HG03342 (cell line): ENCODE results near the gene VAMP3.

Experiments
- ATAC-seq: cut with Tn5 transposase; IDR thresholded peaks from one replicate; pipeline ENCODE4 v1.9.1; 2021; ENCODE audit warnings: mild to moderate bottlenecking, moderate library complexity; ENCODE audit not compliant: unreplicated experiment

The VAMP3 gene, protein sequence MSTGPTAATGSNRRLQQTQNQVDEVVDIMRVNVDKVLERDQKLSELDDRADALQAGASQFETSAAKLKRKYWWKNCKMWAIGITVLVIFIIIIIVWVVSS

DNA sequence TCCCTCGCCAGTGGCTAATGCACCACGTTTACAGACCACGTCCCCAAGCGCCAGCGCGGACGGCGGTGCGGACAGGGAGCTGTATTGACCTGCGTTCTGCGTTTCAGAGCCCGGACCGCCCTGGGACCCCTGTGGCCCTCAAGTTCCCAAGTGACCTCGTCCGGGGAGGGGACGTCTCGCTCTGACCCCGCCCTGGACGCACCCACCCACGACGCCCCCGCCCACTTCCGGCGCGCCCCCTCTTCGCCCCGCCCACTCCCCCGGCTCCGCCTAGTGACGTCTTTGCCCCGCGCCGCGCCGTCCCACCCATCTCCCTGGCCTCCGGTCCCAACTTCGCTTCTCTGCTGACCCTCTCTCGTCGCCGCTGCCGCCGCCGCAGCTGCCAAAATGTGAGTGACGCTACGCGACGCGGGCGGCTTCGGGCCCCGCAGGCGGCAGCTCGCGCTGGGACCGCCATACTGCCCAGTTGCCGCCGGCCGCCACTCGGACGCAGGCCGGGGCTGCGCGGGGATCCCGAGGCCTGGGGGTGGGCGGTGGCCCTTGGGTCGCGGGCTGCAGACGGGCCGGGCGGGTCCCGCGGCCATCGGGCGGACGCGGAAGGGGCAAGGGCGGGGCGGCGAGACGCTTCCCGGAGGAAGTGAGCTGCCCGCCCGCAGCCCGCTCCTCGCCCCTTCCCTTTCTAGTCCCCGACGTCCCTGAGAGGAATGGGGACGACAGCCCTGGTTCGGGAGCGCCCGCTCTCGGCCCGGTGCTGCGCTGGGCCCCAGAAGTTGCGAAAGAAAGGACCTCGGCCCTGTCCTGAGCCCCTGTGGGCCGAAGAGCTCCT lies at the start of gene VAMP3:
VAMP3 (plus strand) TSS at position 300 of the 826 bp plus-strand sequence; CDS start at position 388, 88 bp downstream.
- peak; percentile 85 for ATAC-seq

DNA sequence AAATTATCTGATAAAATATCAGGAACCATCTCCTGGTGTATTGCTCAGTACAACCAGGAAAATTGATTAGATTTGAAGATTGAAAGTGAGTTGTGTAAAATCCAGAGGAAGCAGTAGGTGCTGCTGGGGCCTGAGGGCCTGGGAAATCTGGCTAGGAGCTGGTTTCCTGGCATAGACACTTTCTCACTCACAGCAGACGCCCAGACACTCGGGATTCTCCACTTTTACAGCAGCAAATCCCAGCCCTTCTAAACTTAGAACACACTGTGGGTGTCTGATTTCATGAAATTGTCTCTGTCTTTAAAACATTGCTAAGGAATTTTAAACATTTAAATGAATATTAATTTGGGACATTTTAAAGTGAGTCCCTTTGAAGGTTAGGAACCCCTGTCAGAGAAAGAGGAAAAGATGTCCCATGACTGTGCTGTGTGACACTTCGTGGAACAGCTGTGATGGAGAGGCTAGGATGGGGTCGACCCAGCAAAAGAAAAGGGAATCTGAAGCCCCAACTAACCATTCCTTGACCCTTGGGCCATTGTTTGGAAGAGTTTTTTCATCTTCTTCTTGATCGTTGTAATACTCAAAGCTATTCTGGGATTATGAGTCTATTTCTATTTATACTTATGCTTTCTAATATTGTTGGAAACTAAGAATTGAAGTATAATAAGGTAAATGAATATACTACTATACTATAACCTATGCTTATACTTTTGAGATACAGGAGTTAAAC lies 49.0 kb upstream of the VAMP3 start:
- no peak for ATAC-seq

DNA sequence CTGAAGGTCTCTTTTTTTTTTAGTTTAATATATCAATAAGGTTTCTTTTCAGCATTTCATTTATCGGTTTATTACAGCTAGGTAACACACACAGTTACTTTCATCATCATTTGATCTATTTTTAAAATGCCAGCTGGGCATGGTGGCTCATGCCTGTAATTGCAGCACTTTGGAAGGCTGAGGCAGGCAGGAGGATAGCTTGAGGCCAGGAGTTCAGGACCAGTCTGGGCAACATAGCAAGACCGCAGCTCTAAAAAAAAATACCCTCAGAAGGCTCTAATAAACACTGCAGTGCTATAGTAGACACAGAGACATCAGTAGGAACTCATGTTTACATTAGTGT lies 48.5 kb upstream of the VAMP3 start:
- ATAC-seq, result no peak

DNA sequence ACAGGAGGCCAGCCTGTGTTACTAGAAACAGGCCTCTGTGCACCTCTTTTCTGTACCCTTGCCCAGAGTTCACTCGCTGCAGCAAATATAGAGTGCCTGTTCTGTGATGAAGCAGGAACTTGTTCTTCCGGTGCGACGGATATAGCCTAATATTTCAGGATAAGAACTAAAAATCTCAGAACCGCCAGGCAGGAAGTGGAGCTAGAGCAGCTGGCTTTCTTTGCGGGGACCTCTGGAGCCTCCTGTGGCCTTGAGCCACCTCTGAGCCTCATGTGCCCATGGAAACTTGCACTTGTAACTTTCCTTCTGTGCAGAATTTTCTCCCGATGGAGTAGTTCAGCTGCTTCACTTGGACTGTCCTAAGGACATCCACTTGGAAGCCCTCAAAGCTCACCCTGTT lies 44.5 kb upstream of the VAMP3 start:
- no peak for ATAC-seq

DNA sequence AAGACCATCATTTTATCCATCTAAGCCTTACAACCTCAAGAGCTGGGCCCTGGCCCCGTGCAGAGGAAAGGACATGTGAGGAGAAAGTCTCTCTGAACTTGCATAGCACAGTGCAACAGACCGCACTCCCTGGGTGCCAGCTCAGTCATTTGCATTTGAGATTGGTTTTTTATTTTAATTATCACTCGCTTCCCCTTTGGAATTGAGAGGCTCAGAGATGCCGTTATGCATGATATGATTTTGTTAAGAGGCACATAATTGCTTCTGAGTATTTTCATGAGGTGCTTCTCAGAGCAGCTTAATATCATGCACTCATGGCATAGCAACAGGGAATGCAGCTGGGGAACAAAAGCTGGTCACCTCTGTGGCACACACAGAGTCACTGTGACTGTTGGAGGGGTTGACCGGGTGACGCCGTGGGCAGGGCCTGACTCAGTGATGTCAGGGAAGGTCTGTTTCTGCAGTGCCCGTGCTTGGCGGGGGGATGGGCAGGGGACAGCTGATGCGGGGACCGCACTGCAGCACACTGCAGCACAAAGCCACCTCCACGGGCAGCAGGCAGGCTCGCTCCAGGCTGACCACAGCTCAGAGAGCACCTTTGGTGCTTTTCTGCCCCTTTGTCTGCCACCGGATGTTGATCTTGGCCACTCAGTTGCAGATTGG lies 43.2 kb upstream of the VAMP3 start:
- ATAC-seq, result no peak

DNA sequence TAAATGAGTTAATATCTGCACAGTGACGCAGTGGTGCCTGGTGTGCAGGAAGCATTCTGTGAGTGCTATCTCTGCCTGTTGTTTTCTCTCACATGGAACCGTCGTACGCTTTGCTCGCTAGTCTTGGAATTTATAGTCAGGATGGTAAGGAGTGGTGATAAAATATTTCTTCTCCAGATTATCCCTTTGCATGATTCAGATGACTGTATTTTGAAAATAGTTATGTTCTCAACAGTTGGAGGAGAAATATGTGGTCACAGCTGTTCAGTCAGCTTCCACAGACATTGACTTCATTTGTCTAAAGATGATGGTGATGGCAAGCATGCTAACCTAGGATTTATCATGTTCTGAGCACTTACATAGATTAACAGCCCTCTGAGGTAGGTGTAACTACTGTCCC lies 41.3 kb upstream of the VAMP3 start:
- no peak for ATAC-seq

DNA sequence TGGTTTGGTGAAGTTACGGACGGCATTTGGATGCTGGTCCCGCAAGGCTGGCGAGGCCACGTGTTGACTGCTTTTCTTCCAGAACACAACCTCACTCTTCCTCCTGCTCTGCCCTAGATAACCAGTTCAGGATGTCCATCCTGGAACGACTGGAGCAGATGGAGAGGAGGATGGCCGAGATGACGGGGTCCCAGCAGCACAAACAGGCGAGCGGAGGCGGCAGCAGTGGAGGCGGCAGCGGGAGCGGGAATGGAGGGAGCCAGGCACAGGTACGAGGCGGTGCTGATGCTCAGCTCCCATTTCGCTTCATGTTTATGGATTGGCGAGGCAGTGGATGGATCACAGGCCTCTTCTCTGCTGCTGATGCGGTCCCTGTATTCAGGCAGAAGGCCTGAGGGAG lies 38.8 kb upstream of the VAMP3 start:
- no peak for ATAC-seq

DNA sequence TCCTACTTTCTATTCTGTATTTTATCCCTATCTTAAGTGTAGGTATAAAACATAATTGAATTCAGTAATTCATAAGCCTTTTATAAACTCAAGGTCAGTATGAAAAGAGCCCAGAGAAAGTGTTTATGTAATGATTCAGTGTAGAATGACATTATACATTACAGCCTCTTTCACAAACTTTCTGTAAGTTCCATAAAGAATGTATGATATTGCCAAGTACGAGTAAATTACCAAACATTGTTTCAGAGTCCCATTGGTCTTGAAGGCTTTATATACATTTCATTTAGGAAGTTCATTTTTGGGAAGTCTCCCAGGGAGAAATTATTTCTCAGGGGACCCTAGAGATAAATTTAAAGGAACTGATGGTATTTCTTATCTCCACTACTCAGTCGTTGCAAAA lies 37.8 kb upstream of the VAMP3 start:
- no peak for ATAC-seq

DNA sequence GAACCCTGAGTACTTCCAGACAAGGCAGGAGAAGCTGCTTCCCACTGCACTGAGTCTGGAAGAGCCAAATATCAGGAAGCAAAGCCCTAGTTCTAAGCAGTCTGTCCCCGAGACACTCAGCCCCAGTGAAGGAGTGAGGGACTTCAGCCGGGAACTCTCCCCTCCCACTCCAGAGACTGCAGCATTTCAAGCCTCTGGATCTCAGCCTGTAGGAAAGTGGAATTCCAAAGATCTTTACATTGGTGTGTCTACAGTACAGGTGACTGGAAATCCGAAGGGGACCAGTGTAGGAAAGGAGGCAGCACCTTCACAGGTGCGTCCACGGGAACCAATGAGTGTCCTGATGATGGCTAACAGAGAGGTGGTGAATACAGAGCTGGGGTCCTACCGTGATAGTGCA lies 33.1 kb upstream of the VAMP3 start:
- ATAC-seq, result no peak

DNA sequence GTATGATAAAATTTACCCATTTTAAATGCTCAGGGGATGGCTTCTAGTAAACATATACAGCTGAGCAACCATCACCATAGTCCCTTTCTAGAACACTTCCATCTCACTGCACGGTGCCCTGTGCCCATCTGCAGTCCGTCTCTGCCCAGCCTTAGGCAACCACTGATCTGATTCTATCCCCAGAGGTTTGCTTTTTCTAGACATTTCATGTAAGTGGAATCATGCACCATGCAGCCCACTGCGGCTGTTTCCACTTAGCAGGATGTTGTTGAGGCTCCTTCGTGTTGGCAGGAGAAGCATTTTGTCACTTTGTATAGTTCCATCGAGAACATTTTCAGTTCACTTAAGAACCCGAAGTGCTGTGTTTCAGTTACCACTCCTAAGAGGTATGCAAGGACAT lies 27.8 kb upstream of the VAMP3 start:
- ATAC-seq, result no peak

DNA sequence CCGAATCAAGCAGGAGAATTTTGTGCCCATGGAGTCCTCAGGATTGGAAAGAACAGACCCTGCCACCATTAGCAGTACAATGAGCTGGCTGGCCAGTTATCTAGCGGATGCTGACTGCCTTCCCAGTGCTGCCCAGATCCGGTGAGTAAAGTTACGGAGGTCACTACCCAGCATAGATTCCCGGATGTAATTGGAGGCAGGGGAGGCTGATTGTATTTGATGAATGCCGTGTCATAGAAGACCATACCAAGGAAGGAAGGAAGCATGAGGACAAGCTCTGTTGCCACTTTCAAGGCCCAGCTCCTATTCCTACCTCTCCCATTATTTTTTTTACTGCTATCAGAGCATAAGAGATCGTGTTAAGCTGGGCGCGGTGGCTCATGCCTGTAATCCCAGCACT lies 26.2 kb upstream of the VAMP3 start:
- ATAC-seq, result no peak

DNA sequence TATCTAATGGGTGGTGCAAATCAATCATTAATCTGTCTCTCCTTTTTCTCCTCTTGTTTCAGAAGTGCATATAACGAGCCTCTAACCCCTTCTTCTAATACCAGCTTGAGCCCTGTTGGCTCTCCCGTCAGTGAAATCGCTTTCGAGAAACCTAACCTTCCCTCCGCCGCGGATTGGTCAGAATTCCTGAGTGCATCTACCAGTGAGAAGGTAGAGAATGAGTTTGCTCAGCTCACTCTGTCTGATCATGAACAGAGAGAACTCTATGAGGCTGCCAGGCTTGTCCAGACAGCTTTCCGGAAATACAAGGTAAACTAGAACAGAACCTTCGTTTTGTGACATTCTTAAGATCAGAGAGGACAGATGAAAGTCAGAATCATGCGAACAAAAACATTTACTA lies 25.3 kb upstream of the VAMP3 start:
- no peak for ATAC-seq

DNA sequence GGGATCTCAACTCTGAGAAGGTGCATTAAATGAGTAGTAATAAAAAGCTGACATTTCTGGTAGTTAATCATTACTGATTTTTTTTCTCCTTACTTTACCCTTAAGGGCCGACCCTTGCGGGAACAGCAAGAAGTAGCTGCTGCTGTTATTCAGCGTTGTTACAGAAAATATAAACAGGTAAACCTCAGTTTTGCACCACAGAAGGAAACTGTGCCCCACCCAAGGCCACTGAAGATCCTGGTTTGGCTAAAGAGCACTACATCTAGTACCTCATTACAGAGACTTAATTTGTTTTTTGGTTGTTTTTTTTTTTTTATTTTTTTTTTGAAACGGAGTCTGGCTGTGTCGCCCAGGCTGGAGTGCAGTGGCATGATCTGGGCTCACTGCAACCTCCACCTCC lies 23.5 kb upstream of the VAMP3 start:
- ATAC-seq, result no peak

DNA sequence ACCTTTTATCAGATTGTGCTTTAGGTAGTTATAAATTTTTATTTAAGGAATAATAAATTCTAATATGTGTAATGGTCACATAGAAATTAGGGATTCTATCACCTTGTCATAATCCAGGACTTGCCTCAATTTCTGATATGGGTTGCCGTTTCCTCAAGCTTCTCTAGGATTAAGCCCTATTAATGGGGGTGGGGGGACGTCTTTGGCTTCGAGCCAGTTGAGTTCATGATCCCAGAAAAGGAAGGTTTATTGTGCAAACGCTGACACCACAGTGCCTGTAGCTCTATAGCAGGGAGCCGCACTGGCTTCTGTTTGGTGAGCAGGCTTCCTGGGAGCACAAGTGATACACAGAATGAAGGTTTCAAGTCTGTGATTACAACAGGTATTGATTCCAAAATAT lies 22.0 kb upstream of the VAMP3 start:
- ATAC-seq, result no peak

DNA sequence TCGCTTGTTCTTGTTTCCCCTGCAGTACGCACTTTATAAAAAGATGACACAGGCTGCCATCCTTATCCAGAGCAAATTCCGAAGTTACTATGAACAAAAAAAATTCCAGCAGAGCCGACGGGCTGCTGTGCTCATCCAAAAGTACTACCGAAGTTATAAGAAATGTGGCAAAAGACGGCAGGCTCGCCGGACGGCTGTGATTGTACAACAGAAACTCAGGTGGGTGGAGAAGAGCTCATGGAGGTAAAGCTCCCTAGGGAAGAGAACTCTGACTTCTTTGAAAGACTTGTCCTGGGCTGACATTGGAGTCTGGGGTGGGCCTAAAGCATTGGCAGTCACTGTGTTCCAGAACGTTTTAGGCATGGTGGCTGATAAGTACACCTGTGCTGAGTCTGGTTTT lies 19.9 kb upstream of the VAMP3 start:
- no peak for ATAC-seq

DNA sequence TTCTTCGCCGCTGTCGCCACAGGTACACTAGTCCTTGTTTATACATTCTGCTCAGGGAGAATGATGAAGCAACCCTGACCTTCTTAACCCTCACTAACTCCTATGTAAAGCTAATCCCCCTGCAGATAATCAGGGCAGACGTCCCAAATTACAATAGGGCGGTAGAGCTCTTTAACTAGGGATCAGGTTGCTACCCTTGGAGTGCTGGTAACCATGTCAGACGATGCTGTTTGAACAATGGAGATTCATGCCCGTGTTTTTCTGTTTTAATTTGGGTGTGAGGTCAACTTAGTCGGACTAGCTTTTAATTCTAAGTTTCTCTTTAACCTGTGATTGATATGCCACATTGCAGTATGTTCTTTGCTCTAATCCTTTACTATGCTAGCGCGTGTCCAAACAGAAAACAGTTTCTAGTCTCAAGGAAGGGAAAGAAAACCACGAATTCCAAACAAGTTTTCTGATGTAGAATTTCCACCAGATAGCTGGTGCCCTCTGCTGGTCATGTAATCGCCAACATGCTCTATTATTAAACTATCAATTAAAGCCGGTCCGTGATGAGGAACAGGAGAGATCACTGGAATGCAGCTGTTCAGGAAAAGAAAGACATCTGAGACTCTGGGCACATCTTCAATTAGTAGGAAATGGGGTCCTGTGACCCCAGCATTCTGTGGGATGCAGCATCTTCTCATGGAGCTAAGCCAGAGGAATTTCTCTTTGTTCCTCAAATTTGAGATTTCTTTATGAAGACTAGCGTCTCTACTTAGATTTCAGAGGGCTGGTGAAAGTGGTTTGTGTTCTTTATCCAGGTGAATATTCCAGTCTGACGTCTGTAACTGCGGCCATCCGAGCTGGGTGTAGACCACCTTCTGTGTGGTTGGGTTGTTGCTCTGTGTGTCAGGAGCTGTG lies 18.3 kb upstream of the VAMP3 start:
- no peak for ATAC-seq

DNA sequence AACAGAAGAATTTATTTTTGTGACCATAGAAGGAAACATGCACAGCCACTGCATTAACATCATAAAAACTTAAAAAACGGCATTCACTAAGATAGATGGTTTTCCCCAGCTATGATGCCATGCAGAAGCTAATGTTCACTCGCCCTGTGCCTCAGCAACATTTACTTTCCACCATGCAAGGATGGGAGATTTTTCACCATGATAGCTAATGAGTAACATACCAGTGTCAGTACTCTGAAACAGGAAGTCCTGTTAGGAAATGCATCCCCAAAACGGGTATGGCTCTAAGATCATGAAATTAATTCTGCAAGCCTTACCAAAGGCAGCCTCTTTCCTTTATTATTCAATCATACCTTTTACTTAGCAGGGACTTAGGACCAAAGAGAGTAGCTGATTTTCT lies 17.5 kb upstream of the VAMP3 start:
- no peak for ATAC-seq

DNA sequence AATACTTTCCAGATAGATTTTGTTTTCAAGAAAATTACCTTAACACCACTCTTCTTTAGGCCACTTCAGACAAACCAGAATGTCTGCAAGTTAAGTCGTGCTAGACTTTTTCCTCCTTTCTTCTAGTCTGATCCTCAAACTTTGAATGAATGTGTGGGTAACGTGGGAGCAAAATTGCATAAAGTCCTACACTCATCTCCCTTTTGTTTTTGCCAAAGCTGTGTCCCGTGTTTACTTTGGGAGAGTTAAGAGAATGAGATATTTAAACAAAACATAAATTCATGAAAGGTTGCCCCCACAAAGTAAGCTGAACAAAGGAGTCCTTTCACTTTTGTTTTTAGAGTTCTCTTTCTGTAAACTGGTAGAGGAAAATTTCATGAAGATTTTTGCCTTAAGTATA lies 16.9 kb upstream of the VAMP3 start:
- ATAC-seq, result no peak

DNA sequence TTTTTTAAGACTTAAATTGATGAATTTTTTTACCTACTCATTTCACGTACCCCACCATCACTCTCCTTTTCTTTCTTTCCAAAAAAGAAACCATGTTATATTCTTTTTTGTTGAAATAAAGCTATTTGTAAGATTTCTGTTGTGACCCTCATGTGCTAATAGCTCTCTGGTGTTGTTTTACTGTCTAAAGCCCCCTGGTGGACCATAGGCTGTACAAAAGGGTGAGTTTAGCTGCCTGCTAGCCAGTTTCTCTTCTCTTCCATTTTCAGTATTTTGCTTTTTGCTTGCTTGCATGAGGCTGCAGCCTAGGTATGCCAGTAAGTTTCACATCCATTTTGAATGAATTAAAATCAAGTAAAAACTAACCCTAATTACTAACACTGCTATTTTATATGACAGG lies 15.6 kb upstream of the VAMP3 start:
- no peak for ATAC-seq

DNA sequence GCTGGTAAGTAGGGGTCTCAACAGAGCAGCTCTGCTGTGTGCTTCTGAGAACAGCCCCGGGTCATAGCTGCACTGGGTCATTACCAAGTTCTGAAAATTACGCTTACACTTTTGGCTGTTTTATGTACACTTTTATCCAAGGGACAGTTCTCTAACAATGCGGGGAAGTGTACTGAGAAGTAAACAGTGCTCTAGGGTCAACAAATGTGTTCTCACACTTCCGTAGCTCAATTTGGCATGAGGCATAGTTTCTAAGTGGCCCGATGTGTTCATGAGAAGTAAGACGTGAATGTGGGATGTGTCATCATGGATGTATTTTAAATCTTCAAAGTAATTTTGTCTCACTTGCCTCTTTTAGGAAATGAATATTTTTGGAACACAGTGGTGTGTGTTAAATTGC lies 10.9 kb upstream of the VAMP3 start:
- no peak for ATAC-seq

DNA sequence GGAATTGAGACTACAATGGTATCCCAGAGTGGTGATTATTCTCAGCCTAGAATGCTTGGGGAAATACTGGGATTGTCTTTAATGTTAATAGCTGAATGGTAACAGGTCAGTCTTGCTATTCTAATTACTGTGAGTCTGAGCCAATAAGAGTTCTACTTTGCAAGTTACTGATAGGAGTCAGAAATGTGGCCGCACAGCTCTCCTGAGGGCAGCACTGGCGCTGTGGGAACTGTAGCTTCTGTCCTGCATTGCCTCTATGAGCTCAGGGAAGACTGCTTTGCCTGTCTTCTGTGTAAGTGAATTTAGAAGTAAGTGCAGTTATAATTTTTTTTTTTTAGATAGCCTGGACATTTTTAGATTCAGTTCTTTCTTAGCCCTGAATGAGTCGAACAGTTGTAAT lies 10.0 kb upstream of the VAMP3 start:
- ATAC-seq, result no peak
